BE2C (cell line): ENCODE data around the gene HTRA1. TPM values are rescaled to one million over a fixed set of nuclear protein-coding genes. Genes with fewer than 3 reads are reported as not detected.

Experiments used
- DNase-seq: peaks from one replicate; pipeline ENCODE4 v3.0.0-alpha.2; 2020
- H3K27me3 ChIP-seq: fragments of 250-450 bp; sonication (Bioruptor Pico); 2 replicates; pipeline ENCODE4 v1.5.1; 2020; ENCODE audit warnings: mild to moderate bottlenecking
- H3K36me3 ChIP-seq: fragments of 250-450 bp; sonication (Bioruptor Pico); 2 replicates; pipeline ENCODE4 v1.5.1; 2020; ENCODE audit warnings: mild to moderate bottlenecking
- H3K4me1 ChIP-seq: fragments of 250-450 bp; sonication (Bioruptor Pico); 2 replicates; pipeline ENCODE4 v1.5.1; 2020
- H3K4me3 ChIP-seq: 2 replicates; pipeline ENCODE4 v1.5.1; 2011; ENCODE audit warnings: low read depth, low read length
- H3K9me3 ChIP-seq: fragments of 250-450 bp; sonication (Bioruptor Pico); 2 replicates; pipeline ENCODE4 v1.5.1; 2020
- CTCF ChIP-seq: IDR thresholded peaks from 2 replicates; pipeline ENCODE4 v1.5.1; 2012; ENCODE audit warnings: mild to moderate bottlenecking, low read depth, low read length
- polyA plus RNA-seq: library from polyadenylated mRNA; unstranded; fragments of >200 nt; gene quantifications from one replicate; pipeline ENCODE4 v1.2.1, GENCODE V29; 2012; ENCODE audit warnings: low read depth, missing spikeins; ENCODE audit not compliant: insufficient read length, insufficient read depth

HTRA1 gene
- polyA plus RNA-seq: not detected

GRCh38 chr10:122461367-122461728 is at the start of gene HTRA1:
Gene HTRA1 (plus strand): TSS chr10:122461553. CDS start chr10:122461653, 100 bp downstream.
- peak; percentile 45 for DNase-seq
- Histone ChIP-seq H3K36me3 (no peaks in the 10 kb centered on the region), H3K9me3 (no peaks in the 10 kb centered on the region), H3K4me3 (peak within 1 kb of the TSS; percentile 31), H3K27me3 (peaks cover 78% of the 10 kb centered on the region), H3K4me1 (no peaks in the 10 kb centered on the region)
- TF ChIP-seq CTCF: no peak

GRCh38 chr10:122413327-122413726 is 48.0 kb upstream of the HTRA1 start:
- Histone ChIP-seq H3K4me3 (no peak overlapping the region), H3K9me3 (no peaks in the 10 kb centered on the region), H3K27me3 (no peaks in the 10 kb centered on the region), H3K4me1 (no peaks in the 10 kb centered on the region), H3K36me3 (no peaks in the 10 kb centered on the region)
- no peak for TF ChIP-seq CTCF
- no peak for DNase-seq

- DNase-seq: no peak
- Histone ChIP-seq H3K4me3 (no peak overlapping the region), H3K36me3 (no peaks in the 10 kb centered on the region), H3K27me3 (no peaks in the 10 kb centered on the region), H3K4me1 (no peaks in the 10 kb centered on the region), H3K9me3 (no peaks in the 10 kb centered on the region)
- TF ChIP-seq CTCF: no peak
Observed at GRCh38 chr10:122417667-122418066, 43.7 kb upstream of the HTRA1 start.

GRCh38 chr10:122419016-122419415 is 42.3 kb upstream of the HTRA1 start:
- TF ChIP-seq CTCF: no peak
- H3K4me1 ChIP-seq: no peaks in the 10 kb centered on the region
- H3K9me3 ChIP-seq: no peaks in the 10 kb centered on the region
- no peak for DNase-seq
- no peaks in the 10 kb centered on the region for H3K27me3 ChIP-seq
- no peak overlapping the region for H3K4me3 ChIP-seq
- no peaks in the 10 kb centered on the region for H3K36me3 ChIP-seq

- no peak for TF ChIP-seq CTCF
- Histone ChIP-seq H3K4me3 (no peak overlapping the region), H3K36me3 (no peaks in the 10 kb centered on the region), H3K9me3 (no peaks in the 10 kb centered on the region), H3K27me3 (no peaks in the 10 kb centered on the region), H3K4me1 (no peaks in the 10 kb centered on the region)
- DNase-seq: no peak
Observed at GRCh38 chr10:122419876-122420623, 41.3 kb upstream of the HTRA1 start.

- Histone ChIP-seq H3K36me3 (no peaks in the 10 kb centered on the region), H3K4me3 (no peak overlapping the region), H3K4me1 (no peaks in the 10 kb centered on the region), H3K9me3 (no peaks in the 10 kb centered on the region), H3K27me3 (no peaks in the 10 kb centered on the region)
- no peak for TF ChIP-seq CTCF
- no peak for DNase-seq
Observed at GRCh38 chr10:122420624-122421007, 40.7 kb upstream of the HTRA1 start.
